ENCODE results near the gene ACTN2. TPM values are rescaled to one million over a fixed set of nuclear protein-coding genes. Genes with fewer than 3 reads are reported as not detected.

ACTN2 gene
- total RNA-seq, 1 experiment from 2014 or later = not detected

GRCh38 chr1:236750928-236751327, 64.6 kb downstream of the ACTN2 start:
- Histone ChIP-seq H3K79me2 (ENCODE audit: low read length) (no peaks in the 10 kb centered on the region), H3K9me3 (ENCODE audit: low read length) (no peaks in the 10 kb centered on the region), H2AFZ (ENCODE audit: low read length) (no peak overlapping the region), H3K27me3 (ENCODE audit: low read length) (no peaks in the 10 kb centered on the region), H3K9me2 (replicated peaks; ENCODE audit: insufficient read depth, low read length) (no peaks in the 10 kb centered on the region), H3K36me3 (ENCODE audit: insufficient read depth, low read length) (no peaks in the 10 kb centered on the region), H3K9ac (ENCODE audit: low read length) (no peak overlapping the region), H3K4me1 (ENCODE audit: low read length) (peaks cover 4% of the 10 kb centered on the region), H3K27ac (ENCODE audit: low read length) (no peak overlapping the region), H3K4me3 (ENCODE audit: low read length) (no peak overlapping the region), H3K4me2 (ENCODE audit: low read depth, low read length, poor library complexity, severe bottlenecking) (no peak overlapping the region), H4K20me1 (ENCODE audit: insufficient read depth, low read depth, low read length) (no peaks in the 10 kb centered on the region)
- DNase-seq = no peak

DNA sequence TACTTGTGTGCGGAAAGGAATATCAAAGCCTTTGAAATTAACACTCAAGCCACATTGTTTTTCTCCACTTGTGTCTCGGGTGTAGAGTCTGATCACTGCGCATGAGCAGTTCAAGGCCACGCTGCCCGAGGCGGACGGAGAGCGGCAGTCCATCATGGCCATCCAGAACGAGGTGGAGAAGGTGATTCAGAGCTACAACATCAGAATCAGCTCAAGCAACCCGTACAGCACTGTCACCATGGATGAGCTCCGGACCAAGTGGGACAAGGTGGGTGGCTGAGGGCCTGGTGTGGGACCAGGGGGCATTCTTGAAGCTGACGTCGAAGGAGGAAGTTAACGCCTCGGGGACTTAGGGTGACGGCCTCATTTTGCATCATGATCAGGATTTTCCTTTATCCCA, 65.1 kb downstream of the ACTN2 start:
- H3K9ac ChIP-seq (ENCODE audit: low read length) = no peak overlapping the region
- H3K4me1 ChIP-seq (ENCODE audit: low read length) = peaks cover 4% of the 10 kb centered on the region
- H4K20me1 ChIP-seq (ENCODE audit: insufficient read depth, low read depth, low read length) = no peaks in the 10 kb centered on the region
- H3K4me2 ChIP-seq (ENCODE audit: low read depth, low read length, poor library complexity, severe bottlenecking) = peak overlapping the region; percentile 22
- no peaks in the 10 kb centered on the region for H3K9me3 ChIP-seq (ENCODE audit: low read length)
- DNase-seq = no peak
- H3K27me3 ChIP-seq (ENCODE audit: low read length) = no peaks in the 10 kb centered on the region
- H3K36me3 ChIP-seq (ENCODE audit: insufficient read depth, low read length) = no peaks in the 10 kb centered on the region
- H3K79me2 ChIP-seq (ENCODE audit: low read length) = no peaks in the 10 kb centered on the region
- H3K9me2 ChIP-seq (replicated peaks; ENCODE audit: insufficient read depth, low read length) = no peaks in the 10 kb centered on the region
- H3K4me3 ChIP-seq (ENCODE audit: low read length) = no peak overlapping the region
- H3K27ac ChIP-seq (ENCODE audit: low read length) = no peak overlapping the region
- H2AFZ ChIP-seq (ENCODE audit: low read length) = peak overlapping the region; percentile 50; the same call in 1 of the 2 replicates

GRCh38 chr1:236751935-236752334, 65.6 kb downstream of the ACTN2 start:
- no peaks in the 10 kb centered on the region for H3K27me3 ChIP-seq (ENCODE audit: low read length)
- H3K9ac ChIP-seq (ENCODE audit: low read length) = no peak overlapping the region
- H3K4me1 ChIP-seq (ENCODE audit: low read length) = peaks cover 4% of the 10 kb centered on the region
- DNase-seq = no peak
- H3K9me2 ChIP-seq (replicated peaks; ENCODE audit: insufficient read depth, low read length) = no peaks in the 10 kb centered on the region
- no peak overlapping the region for H3K4me3 ChIP-seq (ENCODE audit: low read length)
- H3K4me2 ChIP-seq (ENCODE audit: low read depth, low read length, poor library complexity, severe bottlenecking) = no peak overlapping the region
- no peak overlapping the region for H2AFZ ChIP-seq (ENCODE audit: low read length)
- no peaks in the 10 kb centered on the region for H3K79me2 ChIP-seq (ENCODE audit: low read length)
- H4K20me1 ChIP-seq (ENCODE audit: insufficient read depth, low read depth, low read length) = no peaks in the 10 kb centered on the region
- no peaks in the 10 kb centered on the region for H3K9me3 ChIP-seq (ENCODE audit: low read length)
- H3K36me3 ChIP-seq (ENCODE audit: insufficient read depth, low read length) = no peaks in the 10 kb centered on the region
- H3K27ac ChIP-seq (ENCODE audit: low read length) = no peak overlapping the region

DNA sequence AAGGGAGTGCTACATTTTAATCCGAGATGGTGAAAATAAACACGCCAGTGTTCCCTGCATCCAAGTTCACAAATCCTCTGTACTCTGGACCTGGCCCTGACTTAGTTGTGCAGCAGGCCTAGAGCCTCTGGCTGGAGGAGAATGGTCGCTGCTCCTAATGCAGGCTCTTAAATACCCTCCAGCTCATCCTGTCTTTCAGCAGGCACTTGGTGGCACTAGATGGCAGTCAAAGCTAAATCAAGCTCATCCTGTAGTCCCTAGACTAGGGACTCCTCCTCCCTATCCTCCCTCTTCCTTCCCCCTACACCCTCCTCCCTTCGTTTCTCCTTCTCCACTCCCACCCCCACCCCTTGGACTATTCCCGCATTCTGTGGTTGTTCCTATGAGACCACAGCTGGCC, 67.2 kb downstream of the ACTN2 start:
- Histone ChIP-seq H2AFZ (ENCODE audit: low read length) (no peak overlapping the region), H4K20me1 (ENCODE audit: insufficient read depth, low read depth, low read length) (no peaks in the 10 kb centered on the region), H3K9me2 (replicated peaks; ENCODE audit: insufficient read depth, low read length) (no peaks in the 10 kb centered on the region), H3K27ac (ENCODE audit: low read length) (no peak overlapping the region), H3K4me1 (ENCODE audit: low read length) (peaks cover 4% of the 10 kb centered on the region), H3K9ac (ENCODE audit: low read length) (no peak overlapping the region), H3K27me3 (ENCODE audit: low read length) (no peaks in the 10 kb centered on the region), H3K4me2 (ENCODE audit: low read depth, low read length, poor library complexity, severe bottlenecking) (no peak overlapping the region), H3K4me3 (ENCODE audit: low read length) (no peak overlapping the region), H3K79me2 (ENCODE audit: low read length) (no peaks in the 10 kb centered on the region), H3K9me3 (ENCODE audit: low read length) (no peaks in the 10 kb centered on the region), H3K36me3 (ENCODE audit: insufficient read depth, low read length) (no peaks in the 10 kb centered on the region)
- DNase-seq = peak; percentile 70

DNA sequence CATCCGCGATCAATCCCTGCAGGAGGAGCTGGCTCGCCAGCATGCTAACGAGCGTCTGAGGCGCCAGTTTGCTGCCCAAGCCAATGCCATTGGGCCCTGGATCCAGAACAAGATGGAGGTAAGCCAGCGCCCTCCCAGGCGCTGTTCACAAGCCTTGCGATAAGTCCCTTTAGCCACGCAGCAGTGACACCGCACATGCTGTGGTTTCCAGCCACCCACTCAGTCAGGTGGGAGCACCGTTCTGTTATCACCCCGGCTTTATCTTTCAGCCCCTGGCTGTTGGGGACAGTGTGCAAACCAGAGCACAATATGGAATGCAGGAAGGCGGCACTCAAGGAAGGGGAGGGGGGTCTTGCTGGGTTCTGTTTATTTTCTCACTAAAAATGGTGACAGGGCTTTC, 67.7 kb downstream of the ACTN2 start:
- H3K9me2 ChIP-seq (replicated peaks; ENCODE audit: insufficient read depth, low read length) = no peaks in the 10 kb centered on the region
- H3K9ac ChIP-seq (ENCODE audit: low read length) = no peak overlapping the region
- H2AFZ ChIP-seq (ENCODE audit: low read length) = no peak overlapping the region
- H3K27me3 ChIP-seq (ENCODE audit: low read length) = no peaks in the 10 kb centered on the region
- H3K4me2 ChIP-seq (ENCODE audit: low read depth, low read length, poor library complexity, severe bottlenecking) = no peak overlapping the region
- DNase-seq = no peak
- no peak overlapping the region for H3K4me3 ChIP-seq (ENCODE audit: low read length)
- H3K36me3 ChIP-seq (ENCODE audit: insufficient read depth, low read length) = no peaks in the 10 kb centered on the region
- H3K9me3 ChIP-seq (ENCODE audit: low read length) = no peaks in the 10 kb centered on the region
- H4K20me1 ChIP-seq (ENCODE audit: insufficient read depth, low read depth, low read length) = no peaks in the 10 kb centered on the region
- H3K27ac ChIP-seq (ENCODE audit: low read length) = no peak overlapping the region
- no peaks in the 10 kb centered on the region for H3K79me2 ChIP-seq (ENCODE audit: low read length)
- H3K4me1 ChIP-seq (ENCODE audit: low read length) = peaks cover 4% of the 10 kb centered on the region

- H3K4me2 ChIP-seq (ENCODE audit: low read depth, low read length, poor library complexity, severe bottlenecking) = no peak overlapping the region
- no peaks in the 10 kb centered on the region for H3K9me3 ChIP-seq (ENCODE audit: low read length)
- no peak overlapping the region for H3K9ac ChIP-seq (ENCODE audit: low read length)
- no peak overlapping the region for H3K4me3 ChIP-seq (ENCODE audit: low read length)
- H3K79me2 ChIP-seq (ENCODE audit: low read length) = no peaks in the 10 kb centered on the region
- H4K20me1 ChIP-seq (ENCODE audit: insufficient read depth, low read depth, low read length) = no peaks in the 10 kb centered on the region
- H3K27ac ChIP-seq (ENCODE audit: low read length) = no peak overlapping the region
- H2AFZ ChIP-seq (ENCODE audit: low read length) = no peak overlapping the region
- H3K27me3 ChIP-seq (ENCODE audit: low read length) = no peaks in the 10 kb centered on the region
- no peaks in the 10 kb centered on the region for H3K9me2 ChIP-seq (replicated peaks; ENCODE audit: insufficient read depth, low read length)
- peaks cover 7% of the 10 kb centered on the region for H3K4me1 ChIP-seq (ENCODE audit: low read length)
- H3K36me3 ChIP-seq (ENCODE audit: insufficient read depth, low read length) = no peaks in the 10 kb centered on the region
- no peak for DNase-seq
Measured at GRCh38 chr1:236754525-236755210, 68.4 kb downstream of the ACTN2 start.

DNA sequence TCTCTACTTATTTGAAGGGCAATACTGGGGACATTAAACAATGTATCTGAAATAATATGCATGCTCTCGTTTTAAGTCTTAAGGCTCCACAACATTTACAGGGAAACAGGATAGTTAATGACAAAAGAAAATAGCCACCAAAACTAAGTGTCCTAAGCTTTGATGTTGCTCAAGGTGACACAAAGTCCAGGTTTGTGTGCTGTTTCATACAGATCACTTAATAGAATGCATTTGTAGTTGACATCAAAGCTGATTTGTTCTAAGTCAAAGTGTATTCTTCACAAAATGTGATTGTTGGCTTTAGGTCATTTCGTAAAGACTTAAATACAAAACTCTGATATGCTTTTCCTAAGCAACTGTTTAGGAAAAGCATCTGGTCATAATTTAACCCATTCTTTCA, 71.3 kb downstream of the ACTN2 start:
- Histone ChIP-seq H2AFZ (ENCODE audit: low read length) (no peak overlapping the region), H3K4me1 (ENCODE audit: low read length) (peaks cover 2% of the 10 kb centered on the region; the same call in 1 of the 2 replicates), H3K9me3 (ENCODE audit: low read length) (no peaks in the 10 kb centered on the region), H3K79me2 (ENCODE audit: low read length) (no peaks in the 10 kb centered on the region), H4K20me1 (ENCODE audit: insufficient read depth, low read depth, low read length) (no peaks in the 10 kb centered on the region), H3K4me3 (ENCODE audit: low read length) (no peak overlapping the region), H3K9ac (ENCODE audit: low read length) (no peak overlapping the region), H3K27me3 (ENCODE audit: low read length) (no peaks in the 10 kb centered on the region), H3K27ac (ENCODE audit: low read length) (no peak overlapping the region), H3K36me3 (ENCODE audit: insufficient read depth, low read length) (no peaks in the 10 kb centered on the region), H3K9me2 (replicated peaks; ENCODE audit: insufficient read depth, low read length) (no peaks in the 10 kb centered on the region), H3K4me2 (ENCODE audit: low read depth, low read length, poor library complexity, severe bottlenecking) (no peak overlapping the region)
- no peak for DNase-seq

DNA sequence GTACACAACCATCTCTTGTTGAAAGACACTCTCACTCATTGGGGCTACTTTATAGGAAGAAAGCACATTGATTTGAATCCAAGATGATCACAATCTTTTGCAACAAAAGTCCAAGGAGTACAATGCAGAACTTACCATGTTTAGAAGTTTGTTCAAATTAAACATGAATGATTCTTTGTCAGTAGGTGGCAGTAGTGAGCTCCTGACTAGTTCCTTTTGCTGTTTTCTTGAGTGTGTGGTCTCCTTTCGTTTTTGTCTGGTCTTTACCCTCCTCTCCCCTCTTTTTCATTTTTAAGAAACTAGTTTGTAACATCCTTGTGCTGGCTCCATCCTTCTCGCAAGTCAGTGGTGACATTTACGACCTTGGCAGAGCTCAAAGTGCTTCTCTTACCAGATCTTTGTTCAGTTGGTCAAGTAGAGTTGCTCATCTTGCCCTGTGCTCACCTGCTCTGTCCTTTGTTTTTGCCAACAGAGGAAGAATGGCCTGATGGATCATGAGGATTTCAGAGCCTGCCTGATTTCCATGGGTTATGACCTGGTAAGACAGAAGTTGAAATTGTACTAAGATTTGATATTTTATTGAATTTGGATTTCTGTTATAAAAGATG, 73.1 kb downstream of the ACTN2 start:
- H3K79me2 ChIP-seq (ENCODE audit: low read length) = no peaks in the 10 kb centered on the region
- peak overlapping the region; percentile 46 for H3K9ac ChIP-seq (ENCODE audit: low read length)
- no peaks in the 10 kb centered on the region for H3K9me3 ChIP-seq (ENCODE audit: low read length)
- H4K20me1 ChIP-seq (ENCODE audit: insufficient read depth, low read depth, low read length) = no peaks in the 10 kb centered on the region
- no peaks in the 10 kb centered on the region for H3K36me3 ChIP-seq (ENCODE audit: insufficient read depth, low read length)
- no peak overlapping the region for H3K27ac ChIP-seq (ENCODE audit: low read length)
- peak overlapping the region; percentile 96 for H2AFZ ChIP-seq (ENCODE audit: low read length)
- H3K4me1 ChIP-seq (ENCODE audit: low read length) = peaks cover 2% of the 10 kb centered on the region; the same call in 1 of the 2 replicates
- H3K4me3 ChIP-seq (ENCODE audit: low read length) = no peak overlapping the region
- H3K4me2 ChIP-seq (ENCODE audit: low read depth, low read length, poor library complexity, severe bottlenecking) = peak overlapping the region; percentile 58
- no peaks in the 10 kb centered on the region for H3K9me2 ChIP-seq (replicated peaks; ENCODE audit: insufficient read depth, low read length)
- no peaks in the 10 kb centered on the region for H3K27me3 ChIP-seq (ENCODE audit: low read length)
- peak; percentile 85 for DNase-seq

Data from Karpas-422 (cell line).